ENCODE data around the gene MMD. TPM values are rescaled to one million over a fixed set of nuclear protein-coding genes. Genes with fewer than 3 reads are reported as not detected.
"Not testable (repeated sequence)": the region's sequence is repeated elsewhere in the genome, so short reads cannot be mapped to it uniquely, and the experiment has no call there.

The MMD gene
- total and polyA plus RNA-seq, 3 experiments from 2014 or later: 7.9 to 19.1 (median 16.0) TPM

GRCh38 chr17:55390364-55390977, 31.2 kb downstream of the MMD start:
- no peak overlapping the region for H3K4me3 ChIP-seq (ENCODE audit: low read length)
- H3K9me3 Mint-ChIP-seq: no peaks in the 10 kb centered on the region
- no peaks in the 10 kb centered on the region for H3K27me3 ChIP-seq (ENCODE audit: insufficient read depth, low read length, poor library complexity, severe bottlenecking)
- H3K4me1 Mint-ChIP-seq: peaks cover 0 to 1% (median 0%) of the 10 kb centered on the region in 3 donors
- H3K27me3 Mint-ChIP-seq: peaks cover 0 to 4% of the 10 kb centered on the region in 2 donors
- POLR2A ChIA-PET: no interaction called here
- H3K27ac Mint-ChIP-seq: no peak overlapping the region
- peaks cover 3% of the 10 kb centered on the region for H3K36me3 ChIP-seq (ENCODE audit: insufficient read depth, low read length)
- no peaks in the 10 kb centered on the region for H3K9me3 ChIP-seq (ENCODE audit: low read length)
- no peak for DNase-seq
- peaks cover 0 to 17% (median 9%) of the 10 kb centered on the region in 3 donors for H3K36me3 Mint-ChIP-seq
- no peak overlapping the region for H3K27ac ChIP-seq (ENCODE audit: low read depth, low read length)
- H3K4me3 Mint-ChIP-seq: no peak overlapping the region
- CTCF ChIA-PET: interaction anchor here (0.8 kb wide), 1 partner anchor 11 kb away, joined by 3 read pairs; no protein-coding TSS in a partner anchor
- no peaks in the 10 kb centered on the region for H3K4me1 ChIP-seq (ENCODE audit: insufficient read depth, low read length)

- not testable (repeated sequence) for H3K27ac ChIP-seq (ENCODE audit: low read depth, low read length); H3K27me3 ChIP-seq (ENCODE audit: insufficient read depth, low read length, poor library complexity, severe bottlenecking); H3K9me3 Mint-ChIP-seq; DNase-seq; H3K4me1 Mint-ChIP-seq; H3K27me3 Mint-ChIP-seq; H3K27ac Mint-ChIP-seq; H3K4me3 ChIP-seq (ENCODE audit: low read length); H3K4me1 ChIP-seq (ENCODE audit: insufficient read depth, low read length); H3K36me3 ChIP-seq (ENCODE audit: insufficient read depth, low read length); H3K9me3 ChIP-seq (ENCODE audit: low read length); H3K4me3 Mint-ChIP-seq
- ChIA-PET CTCF (interaction anchor here (0.8 kb wide), 1 partner anchor 10 kb away, joined by 3 read pairs; no protein-coding TSS in a partner anchor), POLR2A (interaction anchor here (0.5 kb wide), 1 partner anchor 13 kb away, joined by 3 read pairs; no protein-coding TSS in a partner anchor)
- peaks cover 0 to 15% (median 9%) of the 10 kb centered on the region in 3 donors for H3K36me3 Mint-ChIP-seq
Observed at GRCh38 chr17:55389715-55390114, 31.9 kb downstream of the MMD start.

DNA sequence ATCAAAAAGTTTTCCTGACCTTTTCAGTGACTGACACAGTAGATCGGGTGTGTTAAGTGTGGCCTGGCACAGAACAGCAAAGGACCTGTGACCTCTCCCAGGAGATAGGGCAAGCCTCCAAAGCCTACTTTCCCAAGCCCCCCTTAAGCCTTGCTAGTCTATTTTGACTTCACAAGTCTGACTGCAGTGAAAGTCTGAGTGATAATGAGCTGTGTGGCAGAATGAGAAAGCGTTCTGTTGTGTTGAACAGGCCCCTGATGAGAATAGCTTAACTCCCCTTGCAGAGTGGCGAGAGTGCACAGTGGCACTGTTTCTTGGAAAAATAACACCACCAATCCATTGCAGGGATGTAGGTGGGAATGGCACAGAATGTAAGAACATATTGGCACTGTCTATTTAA, 32.8 kb downstream of the MMD start:
- no peak overlapping the region for H3K27ac ChIP-seq (ENCODE audit: low read depth, low read length)
- POLR2A ChIA-PET: no interaction called here
- no peaks in the 10 kb centered on the region for H3K9me3 ChIP-seq (ENCODE audit: low read length)
- no peak overlapping the region for H3K4me3 ChIP-seq (ENCODE audit: low read length)
- H3K4me1 ChIP-seq (ENCODE audit: insufficient read depth, low read length): no peaks in the 10 kb centered on the region
- CTCF ChIA-PET: interaction anchor here (1.3 kb wide), 1 partner anchor 14 kb away, joined by 3 read pairs; no protein-coding TSS in a partner anchor
- no peaks in the 10 kb centered on the region for H3K27me3 ChIP-seq (ENCODE audit: insufficient read depth, low read length, poor library complexity, severe bottlenecking)
- Mint-ChIP-seq H3K4me3 (no peak overlapping the region), H3K27me3 (peaks cover 0 to 4% of the 10 kb centered on the region in 2 donors), H3K4me1 (no peaks in the 10 kb centered on the region), H3K36me3 (peaks cover 0 to 9% (median 4%) of the 10 kb centered on the region in 3 donors), H3K9me3 (no peaks in the 10 kb centered on the region), H3K27ac (no peak overlapping the region)
- peaks cover 3% of the 10 kb centered on the region for H3K36me3 ChIP-seq (ENCODE audit: insufficient read depth, low read length)
- no peak for DNase-seq

- Mint-ChIP-seq H3K36me3 (no peaks in the 10 kb centered on the region), H3K9me3 (no peaks in the 10 kb centered on the region), H3K27ac (no peak overlapping the region), H3K4me1 (no peaks in the 10 kb centered on the region), H3K27me3 (peaks cover 4 to 9% of the 10 kb centered on the region in 2 donors), H3K4me3 (no peak overlapping the region)
- H3K4me3 ChIP-seq (ENCODE audit: low read length): no peak overlapping the region
- no peaks in the 10 kb centered on the region for H3K9me3 ChIP-seq (ENCODE audit: low read length)
- ChIA-PET POLR2A (no interaction called here), CTCF (no interaction called here)
- H3K4me1 ChIP-seq (ENCODE audit: insufficient read depth, low read length): no peaks in the 10 kb centered on the region
- H3K27ac ChIP-seq (ENCODE audit: low read depth, low read length): no peak overlapping the region
- no peak for DNase-seq
- no peaks in the 10 kb centered on the region for H3K36me3 ChIP-seq (ENCODE audit: insufficient read depth, low read length)
- no peaks in the 10 kb centered on the region for H3K27me3 ChIP-seq (ENCODE audit: insufficient read depth, low read length, poor library complexity, severe bottlenecking)
Observed at GRCh38 chr17:55386796-55387332, 34.8 kb downstream of the MMD start.

GRCh38 chr17:55384643-55385232, 36.9 kb downstream of the MMD start:
- no peaks in the 10 kb centered on the region for H3K36me3 Mint-ChIP-seq
- no peak overlapping the region for H3K27ac Mint-ChIP-seq
- H3K36me3 ChIP-seq (ENCODE audit: insufficient read depth, low read length): no peaks in the 10 kb centered on the region
- H3K4me3 Mint-ChIP-seq: no peak overlapping the region
- no peak overlapping the region for H3K27ac ChIP-seq (ENCODE audit: low read depth, low read length)
- no peaks in the 10 kb centered on the region for H3K9me3 Mint-ChIP-seq
- DNase-seq: no peak
- H3K4me3 ChIP-seq (ENCODE audit: low read length): no peak overlapping the region
- H3K4me1 Mint-ChIP-seq: no peaks in the 10 kb centered on the region
- H3K4me1 ChIP-seq (ENCODE audit: insufficient read depth, low read length): no peaks in the 10 kb centered on the region
- H3K27me3 Mint-ChIP-seq: peaks cover 4 to 9% of the 10 kb centered on the region in 2 donors
- H3K9me3 ChIP-seq (ENCODE audit: low read length): no peaks in the 10 kb centered on the region
- POLR2A ChIA-PET: no interaction called here
- H3K27me3 ChIP-seq (ENCODE audit: insufficient read depth, low read length, poor library complexity, severe bottlenecking): no peaks in the 10 kb centered on the region
- CTCF ChIA-PET: no interaction called here

- peaks cover 4 to 9% of the 10 kb centered on the region in 2 donors for H3K27me3 Mint-ChIP-seq
- Histone ChIP-seq H3K9me3 (ENCODE audit: low read length) (no peaks in the 10 kb centered on the region), H3K27ac (ENCODE audit: low read depth, low read length) (no peak overlapping the region), H3K4me3 (ENCODE audit: low read length) (no peak overlapping the region), H3K4me1 (ENCODE audit: insufficient read depth, low read length) (no peaks in the 10 kb centered on the region), H3K36me3 (ENCODE audit: insufficient read depth, low read length) (no peaks in the 10 kb centered on the region), H3K27me3 (ENCODE audit: insufficient read depth, low read length, poor library complexity, severe bottlenecking) (no peaks in the 10 kb centered on the region)
- no peaks in the 10 kb centered on the region for H3K36me3 Mint-ChIP-seq
- H3K4me3 Mint-ChIP-seq: no peak overlapping the region
- CTCF ChIA-PET: no interaction called here
- no peaks in the 10 kb centered on the region for H3K9me3 Mint-ChIP-seq
- DNase-seq: no peak
- POLR2A ChIA-PET: no interaction called here
- no peaks in the 10 kb centered on the region for H3K4me1 Mint-ChIP-seq
- H3K27ac Mint-ChIP-seq: no peak overlapping the region
Observed at GRCh38 chr17:55383771-55384642, 37.6 kb downstream of the MMD start.

GRCh38 chr17:55381017-55381770, 40.4 kb downstream of the MMD start:
- Mint-ChIP-seq H3K27ac (no peak overlapping the region), H3K9me3 (no peaks in the 10 kb centered on the region), H3K36me3 (no peaks in the 10 kb centered on the region), H3K4me3 (no peak overlapping the region), H3K4me1 (no peaks in the 10 kb centered on the region), H3K27me3 (peaks cover 9 to 10% of the 10 kb centered on the region in 2 donors)
- Histone ChIP-seq H3K9me3 (ENCODE audit: low read length) (no peaks in the 10 kb centered on the region), H3K4me1 (ENCODE audit: insufficient read depth, low read length) (no peaks in the 10 kb centered on the region), H3K36me3 (ENCODE audit: insufficient read depth, low read length) (no peaks in the 10 kb centered on the region), H3K27ac (ENCODE audit: low read depth, low read length) (no peak overlapping the region), H3K27me3 (ENCODE audit: insufficient read depth, low read length, poor library complexity, severe bottlenecking) (no peaks in the 10 kb centered on the region), H3K4me3 (ENCODE audit: low read length) (no peak overlapping the region)
- POLR2A ChIA-PET: no interaction called here
- DNase-seq: no peak
- CTCF ChIA-PET: interaction anchor here (1.3 kb wide), 1 partner anchor 8 kb away, joined by 3 read pairs; no protein-coding TSS in a partner anchor
